SK-N-SH treated with all-trans-retinoic acid at 6 μM for 48 hours (cell line): ENCODE measurements around the gene DLG5.

Experiments
- ATAC-seq: fragments of 200-7000 bp; cut with Tn5 transposase; 3 replicates; pipeline ENCODE4 v1.9.1; 2020; ENCODE audit warnings: mild to moderate bottlenecking, moderate library complexity
- ARNTL ChIP-seq: fragments of 450-650 bp; formaldehyde crosslinking; IDR thresholded peaks from 2 replicates; pipeline ENCODE4 v1.5.0; 2020; ENCODE audit warnings: low read depth, mild to moderate bottlenecking, moderate library complexity, borderline replicate concordance
- BACH2 ChIP-seq: fragments of 250-450 bp; sonication (Bioruptor Pico); IDR thresholded peaks from 2 replicates; pipeline ENCODE4 v1.9.0; 2021; ENCODE audit warnings: mild to moderate bottlenecking, borderline replicate concordance
- CREB5 ChIP-seq: fragments of 250-450 bp; sonication (Bioruptor Pico); IDR thresholded peaks from 2 replicates; pipeline ENCODE4 v1.5.1; 2020; ENCODE audit warnings: low read depth, mild to moderate bottlenecking, moderate library complexity
- CSDC2 ChIP-seq: fragments of 250-450 bp; sonication (Bioruptor Pico); IDR thresholded peaks from 2 replicates; pipeline ENCODE4 v1.5.0; 2020; ENCODE audit warnings: mild to moderate bottlenecking, moderate library complexity
- CSRNP3 ChIP-seq: fragments of 250-450 bp; sonication (Bioruptor Pico); IDR thresholded peaks from 2 replicates; pipeline ENCODE4 v1.5.1; 2021; ENCODE audit warnings: mild to moderate bottlenecking, moderate library complexity
- ESRRG ChIP-seq: fragments of 250-450 bp; sonication (Bioruptor Pico); IDR thresholded peaks from 2 replicates; pipeline ENCODE4 v1.6.1; 2021; ENCODE audit warnings: mild to moderate bottlenecking
- GLIS3 ChIP-seq: fragments of 250-450 bp; sonication (Bioruptor Pico); IDR thresholded peaks from 2 replicates; pipeline ENCODE4 v1.5.0; 2020; ENCODE audit warnings: mild to moderate bottlenecking, moderate library complexity
- ISL1 ChIP-seq: fragments of 250-450 bp; sonication (Bioruptor Pico); IDR thresholded peaks from 2 replicates; pipeline ENCODE4 v2.1.2; 2022; ENCODE audit warnings: mild to moderate bottlenecking, moderate library complexity
- OSR1 ChIP-seq: fragments of 250-450 bp; sonication (Bioruptor Pico); IDR thresholded peaks from 2 replicates; pipeline ENCODE4 v1.8.0; 2022; ENCODE audit warnings: moderate library complexity, mild to moderate bottlenecking, inconsistent platforms
- PATZ1 ChIP-seq: fragments of 250-450 bp; sonication (Bioruptor Pico); IDR thresholded peaks from 2 replicates; pipeline ENCODE4 v1.8.0; 2020; ENCODE audit warnings: mild to moderate bottlenecking, moderate library complexity, borderline replicate concordance
- POU6F1 ChIP-seq: fragments of 250-450 bp; sonication (Bioruptor Pico); IDR thresholded peaks from 2 replicates; pipeline ENCODE4 v1.8.0; 2021; ENCODE audit warnings: low read depth, mild to moderate bottlenecking, moderate library complexity, borderline replicate concordance
- PPARA ChIP-seq: fragments of 250-450 bp; sonication (Bioruptor Pico); IDR thresholded peaks from 2 replicates; pipeline ENCODE4 v1.5.0; 2020; ENCODE audit warnings: mild to moderate bottlenecking, borderline replicate concordance
- RARB ChIP-seq: fragments of 250-450 bp; sonication (Bioruptor Pico); IDR thresholded peaks from 2 replicates; pipeline ENCODE4 v1.8.0; 2021; ENCODE audit warnings: mild to moderate bottlenecking, moderate library complexity
- SNAI2 ChIP-seq: fragments of 250-450 bp; sonication (Bioruptor Pico); IDR thresholded peaks from 2 replicates; pipeline ENCODE4 v1.5.0; 2020; ENCODE audit warnings: mild to moderate bottlenecking, moderate library complexity
- TCF4 ChIP-seq: fragments of 250-450 bp; sonication (Bioruptor Pico); IDR thresholded peaks from 2 replicates; pipeline ENCODE4 v1.8.0; 2021; ENCODE audit warnings: mild to moderate bottlenecking, moderate library complexity, borderline replicate concordance
- TOX ChIP-seq: fragments of 250-450 bp; sonication (Bioruptor Pico); IDR thresholded peaks from 2 replicates; pipeline ENCODE4 v1.8.0; 2021; ENCODE audit warnings: mild to moderate bottlenecking, moderate library complexity, borderline replicate concordance
- TSHZ2 ChIP-seq: fragments of 250-450 bp; sonication (Bioruptor Pico); IDR thresholded peaks from 2 replicates; pipeline ENCODE4 v1.5.0; 2020; ENCODE audit warnings: mild to moderate bottlenecking, moderate library complexity
- ZC3H10 ChIP-seq: fragments of 250-450 bp; sonication (Bioruptor Pico); IDR thresholded peaks from 2 replicates; pipeline ENCODE4 v1.5.1; 2021; ENCODE audit warnings: mild to moderate bottlenecking, moderate library complexity
- ZFP3 ChIP-seq: fragments of 250-450 bp; sonication (Bioruptor Pico); IDR thresholded peaks from 2 replicates; pipeline ENCODE4 v1.5.0; 2020; ENCODE audit warnings: mild to moderate bottlenecking, moderate library complexity
- ZFP30 ChIP-seq: fragments of 450-650 bp; formaldehyde crosslinking; IDR thresholded peaks from 2 replicates; pipeline ENCODE4 v1.5.0; 2022; ENCODE audit warnings: mild to moderate bottlenecking, moderate library complexity
- ZNF565 ChIP-seq: fragments of 450-650 bp; formaldehyde crosslinking; conservative IDR thresholded peaks from 2 replicates; pipeline ENCODE4 v1.5.0; 2020; ENCODE audit warnings: low read depth, mild to moderate bottlenecking, moderate library complexity
- ZNF70 ChIP-seq: fragments of 450-650 bp; formaldehyde crosslinking; IDR thresholded peaks from 2 replicates; pipeline ENCODE4 v1.5.0; 2020; ENCODE audit warnings: mild to moderate bottlenecking, moderate library complexity
- ZNF8 ChIP-seq: fragments of 450-650 bp; formaldehyde crosslinking; IDR thresholded peaks from 2 replicates; pipeline ENCODE4 v1.5.0; 2020; ENCODE audit warnings: mild to moderate bottlenecking, moderate library complexity

Gene DLG5

GRCh38 chr10:77906951-77907421, 19.6 kb downstream of the DLG5 start:
- no peak for ATAC-seq
- TF ChIP-seq ARNTL (CRISPR knock-in tag) (no peak), CSDC2 (CRISPR knock-in tag) (no peak), ZNF8 (CRISPR knock-in tag) (no peak), POU6F1 (CRISPR knock-in tag) (no peak), ZC3H10 (CRISPR knock-in tag) (no peak), PPARA (CRISPR knock-in tag) (no peak), CSRNP3 (CRISPR knock-in tag) (no peak), SNAI2 (CRISPR knock-in tag) (no peak), PATZ1 (CRISPR knock-in tag) (no peak), ZNF565 (CRISPR knock-in tag) (no peak), TCF4 (CRISPR knock-in tag) (no peak), ESRRG (CRISPR knock-in tag) (no peak), RARB (CRISPR knock-in tag) (no peak), ZNF70 (CRISPR knock-in tag) (no peak), BACH2 (CRISPR knock-in tag) (no peak), TSHZ2 (CRISPR knock-in tag) (no peak), TOX (CRISPR knock-in tag) (no peak), ZFP30 (no peak), CREB5 (no peak), GLIS3 (no peak)
- TF ChIP-seq, all 23 proteins: peak for 0

- ATAC-seq, result no peak
- TF ChIP-seq PATZ1 (CRISPR knock-in tag), result no peak
- no peak for TF ChIP-seq CREB5
- no peak for TF ChIP-seq CSRNP3 (CRISPR knock-in tag)
- TF ChIP-seq OSR1 (CRISPR knock-in tag), result no peak
- TF ChIP-seq ZNF565 (CRISPR knock-in tag), result no peak
- TF ChIP-seq ZFP3 (CRISPR knock-in tag), result no peak
- no peak for TF ChIP-seq PPARA (CRISPR knock-in tag)
- no peak for TF ChIP-seq ISL1 (CRISPR knock-in tag)
- no peak for TF ChIP-seq ZNF70 (CRISPR knock-in tag)
- no peak for TF ChIP-seq ZC3H10 (CRISPR knock-in tag)
- no peak for TF ChIP-seq TSHZ2 (CRISPR knock-in tag)
- no peak for TF ChIP-seq RARB (CRISPR knock-in tag)
Measured at GRCh38 chr10:77905781-77906180, 20.8 kb downstream of the DLG5 start.
